Measurements from ENCODE around the gene PDCD1. TPM values are rescaled to one million over a fixed set of nuclear protein-coding genes. Genes with fewer than 3 reads are reported as not detected.
"Not testable (repeated sequence)": the region's sequence is repeated elsewhere in the genome, so short reads cannot be mapped to it uniquely, and the experiment has no call there.

PDCD1 gene
- total RNA-seq, 4 donors from 2014 or later, result 1.2 to 2.5 (median 1.5) TPM

DNA sequence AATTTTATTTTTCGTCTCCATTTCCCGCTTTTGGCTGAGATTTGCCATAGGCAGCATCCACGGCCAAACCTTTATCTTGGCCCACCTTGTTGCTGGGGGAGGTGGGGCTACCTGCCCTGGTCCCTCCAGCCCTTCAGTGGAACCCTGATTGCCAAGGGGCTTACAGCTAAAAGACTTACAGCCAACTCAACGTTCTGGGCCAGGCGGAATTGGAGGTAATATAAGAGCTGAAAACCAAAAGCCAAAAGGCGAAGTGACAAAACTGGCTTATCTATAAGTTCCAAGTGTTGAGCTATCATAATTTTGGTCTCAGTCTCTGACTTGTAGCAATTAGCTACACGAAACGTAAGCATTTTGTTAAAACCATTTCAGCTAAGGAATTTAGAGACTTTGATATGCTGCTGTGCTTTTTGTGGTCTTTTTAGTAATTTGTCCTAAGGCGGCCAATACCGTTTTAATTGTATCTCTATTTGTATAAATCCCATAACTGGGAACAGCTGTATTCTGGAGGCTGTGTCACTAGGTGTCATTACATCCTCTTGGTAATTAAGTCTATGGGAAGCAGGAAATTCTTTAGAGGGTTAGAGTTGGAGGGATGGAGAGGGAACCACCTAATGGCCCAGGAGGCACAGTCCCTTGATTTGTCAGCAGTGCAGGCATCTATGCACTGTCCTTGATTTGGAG is 24.0 kb downstream of the PDCD1 start:
- TF ChIP-seq POLR2A (IDR thresholded peaks at IDR 0.05), result no peak
- TF ChIP-seq, protein P1, sequence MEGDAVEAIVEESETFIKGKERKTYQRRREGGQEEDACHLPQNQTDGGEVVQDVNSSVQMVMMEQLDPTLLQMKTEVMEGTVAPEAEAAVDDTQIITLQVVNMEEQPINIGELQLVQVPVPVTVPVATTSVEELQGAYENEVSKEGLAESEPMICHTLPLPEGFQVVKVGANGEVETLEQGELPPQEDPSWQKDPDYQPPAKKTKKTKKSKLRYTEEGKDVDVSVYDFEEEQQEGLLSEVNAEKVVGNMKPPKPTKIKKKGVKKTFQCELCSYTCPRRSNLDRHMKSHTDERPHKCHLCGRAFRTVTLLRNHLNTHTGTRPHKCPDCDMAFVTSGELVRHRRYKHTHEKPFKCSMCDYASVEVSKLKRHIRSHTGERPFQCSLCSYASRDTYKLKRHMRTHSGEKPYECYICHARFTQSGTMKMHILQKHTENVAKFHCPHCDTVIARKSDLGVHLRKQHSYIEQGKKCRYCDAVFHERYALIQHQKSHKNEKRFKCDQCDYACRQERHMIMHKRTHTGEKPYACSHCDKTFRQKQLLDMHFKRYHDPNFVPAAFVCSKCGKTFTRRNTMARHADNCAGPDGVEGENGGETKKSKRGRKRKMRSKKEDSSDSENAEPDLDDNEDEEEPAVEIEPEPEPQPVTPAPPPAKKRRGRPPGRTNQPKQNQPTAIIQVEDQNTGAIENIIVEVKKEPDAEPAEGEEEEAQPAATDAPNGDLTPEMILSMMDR (IDR thresholded peaks at IDR 0.05), result no peak
- 86% methylated on average over 9 to 10 of the region's 10 CpGs for WGBS, 2 donors
- Histone ChIP-seq H3K36me3 (no peaks in the 10 kb centered on the region), H3K27me3 (peaks cover 0 to 34% (median 0%) of the 10 kb centered on the region in 4 donors), H3K4me1 (no peaks in the 10 kb centered on the region), H3K4me3 (no peak overlapping the region), H3K9me3 (no peaks in the 10 kb centered on the region), H3K27ac (no peak overlapping the region)
- intact Hi-C loops (cut with DNase I), result no loop called here
- no peak for DNase-seq

DNA sequence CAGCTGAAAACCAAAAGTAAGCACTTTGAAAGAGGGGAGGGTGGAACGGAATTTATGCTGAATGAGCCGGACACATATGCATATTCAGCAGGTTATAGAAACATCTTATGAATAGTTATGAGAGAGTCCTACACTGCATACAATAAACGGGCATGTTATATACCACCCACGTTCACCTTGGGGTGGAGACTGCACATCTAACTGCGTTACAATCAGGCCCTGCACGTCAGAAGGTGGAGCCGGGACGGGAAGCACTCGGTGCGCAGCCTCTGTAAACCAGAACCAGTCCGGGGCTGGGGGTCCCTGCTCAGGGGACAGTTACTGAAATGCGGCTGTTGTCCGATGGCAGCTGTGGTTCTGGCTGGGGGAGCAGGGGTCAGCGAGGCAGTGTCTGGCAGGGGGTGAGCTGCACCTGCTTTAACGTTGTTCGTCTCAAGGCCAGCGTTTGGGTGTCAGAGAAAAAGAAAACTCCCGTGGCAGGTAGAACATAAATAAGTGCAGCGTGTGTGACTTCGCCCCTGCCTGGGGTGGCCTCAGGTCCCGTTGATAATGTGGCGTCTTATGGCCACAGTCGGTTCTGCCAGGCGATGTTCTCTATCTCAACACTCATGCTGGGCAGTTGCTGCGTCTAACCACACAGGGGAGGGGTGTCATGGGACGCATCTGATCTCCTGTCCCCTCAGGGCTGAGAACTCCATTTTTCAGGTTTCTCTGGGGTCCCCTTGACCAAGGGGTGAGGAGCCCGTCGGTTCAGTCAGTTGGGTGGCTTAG is 24.8 kb downstream of the PDCD1 start:
- H3K4me3 ChIP-seq; H3K27ac ChIP-seq; H3K4me1 ChIP-seq; intact Hi-C loops (cut with DNase I); H3K36me3 ChIP-seq; DNase-seq; H3K9me3 ChIP-seq: not testable (repeated sequence)
- H3K27me3 ChIP-seq, result peaks cover 0 to 34% (median 0%) of the 10 kb centered on the region in 4 donors
- WGBS, 2 donors, result 80 to 82% methylated on average over 17 to 19 of the region's 28 CpGs

DNA sequence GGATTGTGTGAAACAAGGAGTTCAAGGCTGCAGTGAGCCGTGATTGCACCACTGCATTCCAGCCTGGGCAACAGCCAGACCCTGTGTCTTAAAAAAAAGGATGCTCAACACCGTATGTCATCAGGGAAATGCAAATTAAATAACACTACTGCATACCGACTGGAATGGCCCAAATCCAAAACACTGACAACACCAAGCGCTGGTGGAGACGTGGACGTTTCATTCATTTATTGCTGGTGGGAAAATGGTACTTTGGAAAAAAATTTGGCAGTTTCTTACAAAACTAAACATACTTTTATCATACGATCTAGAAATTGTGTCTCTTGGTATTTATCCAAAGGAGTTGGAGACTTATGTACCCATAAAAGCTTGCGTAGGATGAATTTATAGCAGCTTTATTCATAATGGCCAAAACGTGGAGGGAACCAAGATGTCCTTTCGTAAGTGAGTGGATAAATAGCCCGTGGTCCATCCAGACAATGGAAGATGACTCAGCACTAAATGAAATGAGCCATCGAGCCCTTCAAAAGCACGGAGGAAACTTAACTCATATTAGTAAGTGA is 25.5 kb downstream of the PDCD1 start:
- no peak overlapping the region for H3K4me3 ChIP-seq
- intact Hi-C loops (cut with DNase I), result no loop called here
- no peak for DNase-seq
- 34 to 49% methylated on average over 13 of the region's 13 CpGs for WGBS, 2 donors
- TF ChIP-seq POLR2A (IDR thresholded peaks at IDR 0.05), result no peak
- TF ChIP-seq, protein P1 (IDR thresholded peaks at IDR 0.05), result no peak
- H3K4me1 ChIP-seq, result no peaks in the 10 kb centered on the region
- H3K27ac ChIP-seq, result no peak overlapping the region
- H3K36me3 ChIP-seq, result no peaks in the 10 kb centered on the region
- no peaks in the 10 kb centered on the region for H3K9me3 ChIP-seq
- peaks cover 0 to 34% (median 0%) of the 10 kb centered on the region in 4 donors for H3K27me3 ChIP-seq

DNA sequence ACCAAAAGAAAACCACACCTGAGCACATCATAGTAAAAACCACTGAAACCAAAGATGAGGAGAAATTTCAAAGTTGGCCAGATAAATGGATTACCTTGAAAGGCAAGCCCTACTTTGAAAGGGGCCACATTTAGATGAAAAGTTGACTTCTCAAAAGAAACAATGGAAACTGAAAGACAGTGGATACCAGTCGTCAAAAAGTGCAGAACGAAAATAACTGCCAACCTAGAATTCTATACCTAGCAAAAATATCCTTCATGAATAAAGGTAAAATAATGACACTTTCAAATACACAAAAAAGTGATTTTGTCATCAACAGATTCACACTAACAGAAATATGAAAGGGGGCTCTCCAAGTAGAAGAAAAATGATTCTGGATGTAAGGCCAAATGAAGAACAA is 31.3 kb downstream of the PDCD1 start:
- H3K27me3 ChIP-seq, result peaks cover 0 to 15% (median 0%) of the 10 kb centered on the region in 4 donors
- no peak overlapping the region for H3K4me3 ChIP-seq
- WGBS, 2 donors, result 56 to 69% methylated on average over 2 of the region's 2 CpGs
- no peak overlapping the region for H3K27ac ChIP-seq
- no peak for DNase-seq
- intact Hi-C loops (cut with DNase I), result no loop called here
- no peaks in the 10 kb centered on the region for H3K36me3 ChIP-seq
- TF ChIP-seq, protein P1 (IDR thresholded peaks at IDR 0.05), result no peak
- no peak for TF ChIP-seq POLR2A (IDR thresholded peaks at IDR 0.05)
- H3K4me1 ChIP-seq, result no peaks in the 10 kb centered on the region
- H3K9me3 ChIP-seq, result peaks cover 0 to 16% (median 6%) of the 10 kb centered on the region in 3 donors

DNA sequence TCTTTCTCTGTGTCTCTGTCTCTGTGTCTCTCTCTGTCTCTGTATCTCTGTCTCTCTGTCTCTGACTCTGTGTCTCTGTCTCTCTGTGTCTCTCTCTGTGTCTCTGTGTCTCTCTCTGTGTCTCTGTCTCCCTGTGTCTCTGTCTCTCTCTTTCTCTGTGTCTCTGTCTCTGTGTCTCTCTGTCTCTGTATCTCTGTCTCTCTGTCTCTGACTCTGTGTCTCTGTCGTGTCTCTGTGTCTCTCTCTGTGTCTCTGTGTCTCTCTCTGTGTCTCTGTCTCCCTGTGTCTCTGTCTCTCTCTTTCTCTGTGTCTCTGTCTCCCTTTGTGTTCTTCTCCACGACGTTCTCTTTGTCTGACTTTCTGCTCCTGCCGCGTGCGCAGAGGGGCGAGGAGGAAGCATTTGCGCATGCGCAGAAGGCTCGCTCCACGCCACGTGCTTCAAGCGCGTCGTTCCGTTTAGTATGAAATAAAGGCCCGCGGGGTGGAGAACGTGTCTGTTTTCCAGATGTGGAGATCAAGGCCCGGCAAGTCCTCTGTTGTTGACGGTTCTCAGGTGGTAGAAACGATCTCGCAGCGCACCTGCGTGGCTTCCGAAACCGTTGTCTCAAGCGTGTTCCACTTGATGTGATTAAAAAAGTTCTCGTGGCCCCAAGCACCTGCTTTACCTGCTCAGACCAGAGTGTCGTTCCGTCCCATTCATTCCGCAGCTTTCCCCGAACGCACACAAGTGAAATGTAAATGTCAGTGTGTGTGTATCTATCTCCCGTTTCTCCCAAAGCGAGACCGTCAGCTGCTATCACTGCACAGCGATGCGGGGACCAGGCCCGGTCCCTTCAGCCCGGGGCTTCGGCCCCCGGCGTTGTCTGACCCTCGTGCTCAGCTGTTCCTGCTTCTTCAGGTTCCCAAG is 34.9 kb downstream of the PDCD1 start:
- H3K4me1 ChIP-seq; H3K27ac ChIP-seq; DNase-seq; H3K36me3 ChIP-seq; intact Hi-C loops (cut with DNase I); H3K4me3 ChIP-seq: not testable (repeated sequence)
- 88% methylated on average over 31 to 42 of the region's 45 CpGs for WGBS, 2 donors
- Histone ChIP-seq H3K27me3 (peaks cover 0 to 34% (median 0%) of the 10 kb centered on the region in 4 donors), H3K9me3 (peaks cover 0 to 16% (median 6%) of the 10 kb centered on the region in 3 donors)

All from esophagus squamous epithelium (tissue), 5 donors.